Stimulated activated CD4-positive, alpha-beta T cell treated with anti-CD3 and anti-CD28 coated beads, Interleukin-1b, Interleukin-23, amount 100 ng/mL, for 48 hours (primary cell): ENCODE measurements around the gene SLC2A10.

ENCODE experiments used
- DNase-seq: peaks from one replicate; pipeline ENCODE4 v3.0.0-alpha.2; 2020

The SLC2A10 gene

GRCh38 chr20:46771195-46771588, 61.7 kb downstream of the SLC2A10 start:
- no peak for DNase-seq

DNA sequence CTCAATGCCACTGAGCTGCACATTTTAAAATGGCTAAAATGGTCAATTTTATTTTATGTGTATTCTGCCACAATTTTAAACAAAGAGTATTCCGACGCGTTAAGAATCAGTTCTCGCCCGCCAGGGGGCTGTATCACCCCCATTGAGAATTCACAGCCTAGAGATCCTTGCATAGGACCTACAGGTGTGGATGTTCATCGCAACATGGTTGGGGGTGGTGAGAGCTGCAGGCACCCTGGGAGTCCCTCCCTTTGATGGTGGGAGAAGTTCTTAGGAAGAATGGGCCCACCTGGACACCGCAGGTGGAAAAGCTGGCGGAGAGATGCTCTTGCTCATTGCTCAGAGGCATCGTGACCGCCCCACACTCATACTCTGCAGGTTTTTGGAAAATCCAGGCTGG, 63.5 kb downstream of the SLC2A10 start:
- no peak for DNase-seq

DNA sequence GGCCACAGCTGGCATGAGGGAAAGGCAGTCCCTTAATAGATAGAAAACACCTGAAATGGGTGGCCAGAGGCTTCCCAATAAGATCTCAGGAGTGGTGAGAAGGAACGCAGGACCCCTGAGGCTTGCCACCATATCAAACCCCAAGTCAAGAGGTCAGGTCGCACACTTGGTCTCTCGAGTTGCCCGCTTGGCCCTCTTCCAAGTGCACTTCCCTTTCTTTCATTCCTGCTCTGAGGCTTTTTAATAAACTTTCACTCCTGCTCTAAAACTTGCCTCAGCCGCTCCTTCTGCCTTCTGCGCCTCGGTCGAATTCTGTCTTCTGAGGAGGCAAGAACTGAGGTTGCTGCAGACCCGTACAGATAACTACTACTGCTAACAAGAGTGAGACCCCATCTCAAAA, 64.2 kb downstream of the SLC2A10 start:
- DNase-seq = no peak

DNA sequence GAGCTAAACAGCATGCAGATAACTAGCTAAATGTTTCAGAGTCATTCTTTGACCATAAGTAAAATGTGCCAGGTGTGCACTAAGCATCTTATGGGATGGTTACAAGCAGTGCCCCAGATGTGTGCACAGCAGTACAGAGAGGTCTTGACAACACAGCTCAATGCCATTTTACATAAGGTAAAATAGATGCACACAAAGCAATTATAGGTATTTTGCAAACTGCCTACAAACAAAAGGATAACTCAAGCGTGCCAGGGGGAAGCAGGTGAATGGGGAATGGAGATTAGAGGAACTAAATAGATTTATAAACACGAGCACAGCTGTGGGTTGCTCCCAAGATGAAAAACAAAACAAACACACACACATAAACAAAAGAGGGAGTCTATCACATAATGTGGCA, 64.8 kb downstream of the SLC2A10 start:
- no peak for DNase-seq

- DNase-seq = no peak
These were observed 65.6 kb downstream of the SLC2A10 start for GRCh38 chr20:46774943-46775560.

DNA sequence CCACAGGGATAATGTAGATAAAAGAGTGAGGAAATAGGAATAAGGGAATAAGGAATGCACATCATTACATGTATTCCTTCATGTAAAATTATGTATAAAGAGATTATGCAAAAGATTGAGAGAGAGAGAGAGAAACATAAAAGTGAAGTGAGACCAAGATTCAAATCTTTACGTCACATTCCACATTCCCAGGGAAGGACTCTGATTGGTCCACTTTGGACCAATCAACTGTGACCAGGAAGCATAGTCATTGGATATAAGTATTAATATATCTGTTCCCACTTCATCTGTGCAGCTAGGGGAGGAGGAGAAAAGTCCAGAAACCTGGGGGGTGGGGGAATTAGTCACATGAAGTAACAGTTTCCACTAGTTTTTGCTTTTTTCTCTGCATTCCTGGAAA, 66.4 kb downstream of the SLC2A10 start:
- no peak for DNase-seq

- DNase-seq = no peak
These were observed 67.9 kb downstream of the SLC2A10 start for GRCh38 chr20:46777331-46777730.

- no peak for DNase-seq
These were observed 70.4 kb downstream of the SLC2A10 start for GRCh38 chr20:46779831-46780230.

- no peak for DNase-seq
These were observed 75.1 kb downstream of the SLC2A10 start for GRCh38 chr20:46784436-46785127.
